GM20431 (cell line): ENCODE measurements around the gene MRPL36.

ENCODE experiments used
- in situ Hi-C: fragments of 300-500 bp; cut with MseI, MboI; formaldehyde crosslinking; loops from one replicate; pipeline ENCODE4 v1.15.0; 2020; ENCODE audit warnings: low sequenced_read_pairs; ENCODE audit not compliant: unreplicated experiment

The MRPL36 gene

DNA sequence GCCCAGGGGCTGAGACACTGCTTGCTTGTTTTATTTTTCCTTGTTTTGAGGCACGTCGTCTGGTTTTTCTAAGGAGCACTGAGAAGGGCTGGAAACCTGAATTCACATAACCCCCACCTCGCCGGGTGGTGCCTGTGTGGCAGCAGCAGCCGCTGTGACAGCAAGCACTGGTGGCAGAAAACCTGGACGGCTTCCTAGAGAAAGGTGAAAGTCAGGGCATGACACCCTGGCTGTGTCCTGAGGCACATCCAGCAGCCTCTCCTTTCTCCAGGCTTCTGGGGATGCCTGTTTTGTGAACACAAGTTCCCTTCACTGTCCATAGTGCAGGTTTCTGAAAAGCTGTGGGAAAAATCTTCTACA is 29.2 kb downstream of the MRPL36 start:
- in situ Hi-C loops = no loop called here

DNA sequence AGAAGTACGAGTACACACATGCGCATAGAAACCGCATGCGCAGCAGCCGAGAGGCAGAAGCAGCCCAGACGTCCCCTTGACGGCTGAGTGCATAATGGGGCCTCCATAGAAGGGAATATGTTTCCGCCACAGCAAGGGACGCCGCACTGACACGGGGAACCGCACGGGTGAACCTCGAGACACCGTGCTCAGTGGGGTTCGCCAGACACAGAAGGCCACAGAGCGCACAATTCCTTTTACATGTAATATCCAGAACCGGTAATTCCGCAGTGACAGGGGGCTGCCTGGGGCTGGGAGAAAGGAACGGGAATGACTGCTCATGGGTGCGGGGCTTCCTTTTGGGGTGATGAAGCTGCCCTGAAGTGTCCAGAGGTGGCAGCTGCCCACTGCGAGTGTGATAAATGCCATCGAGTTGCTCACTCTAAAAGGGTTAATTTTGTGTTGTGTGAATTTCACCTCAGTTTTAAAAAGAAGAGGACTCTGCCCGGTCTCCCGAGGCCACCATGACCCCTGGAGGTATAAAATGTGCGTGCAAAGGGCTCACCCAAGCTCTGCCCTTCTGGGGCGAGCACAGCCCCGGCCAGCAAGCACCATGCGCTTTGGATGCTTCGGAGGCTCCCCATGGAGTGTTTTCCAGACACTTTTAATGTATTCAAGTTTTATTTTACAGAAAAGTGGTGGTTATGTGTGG is 29.7 kb downstream of the MRPL36 start:
- in situ Hi-C loops = no loop called here

DNA sequence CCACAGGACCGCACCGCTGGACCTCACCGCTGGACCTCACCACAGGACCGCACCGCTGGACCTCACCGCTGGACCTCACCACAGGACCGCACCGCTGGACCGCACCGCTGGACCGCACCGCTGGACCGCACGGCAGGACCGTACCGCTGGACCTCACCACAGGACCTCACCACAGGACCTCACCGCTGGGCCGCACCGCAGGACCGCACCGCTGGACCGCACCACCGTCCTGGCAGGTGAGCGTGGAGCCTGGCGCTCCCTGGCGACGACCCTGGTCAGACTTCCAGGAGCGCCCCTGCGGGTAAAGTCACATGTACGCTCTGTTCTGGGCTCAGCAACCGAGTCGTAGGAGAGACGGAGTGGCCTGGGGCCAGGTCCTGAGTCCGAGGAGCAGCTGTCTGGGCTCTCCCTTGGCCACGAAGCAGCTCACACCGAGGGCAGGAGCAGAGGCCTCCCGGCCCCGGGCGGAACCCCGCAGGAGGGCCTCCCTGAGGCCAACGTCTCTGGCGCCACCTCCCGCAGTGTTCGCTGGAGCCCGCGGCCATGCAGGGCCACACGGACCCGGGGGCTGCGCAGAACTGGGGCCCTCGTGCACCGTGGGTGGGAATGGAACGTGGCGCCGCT is 30.5 kb downstream of the MRPL36 start:
- in situ Hi-C loops = no loop called here

DNA sequence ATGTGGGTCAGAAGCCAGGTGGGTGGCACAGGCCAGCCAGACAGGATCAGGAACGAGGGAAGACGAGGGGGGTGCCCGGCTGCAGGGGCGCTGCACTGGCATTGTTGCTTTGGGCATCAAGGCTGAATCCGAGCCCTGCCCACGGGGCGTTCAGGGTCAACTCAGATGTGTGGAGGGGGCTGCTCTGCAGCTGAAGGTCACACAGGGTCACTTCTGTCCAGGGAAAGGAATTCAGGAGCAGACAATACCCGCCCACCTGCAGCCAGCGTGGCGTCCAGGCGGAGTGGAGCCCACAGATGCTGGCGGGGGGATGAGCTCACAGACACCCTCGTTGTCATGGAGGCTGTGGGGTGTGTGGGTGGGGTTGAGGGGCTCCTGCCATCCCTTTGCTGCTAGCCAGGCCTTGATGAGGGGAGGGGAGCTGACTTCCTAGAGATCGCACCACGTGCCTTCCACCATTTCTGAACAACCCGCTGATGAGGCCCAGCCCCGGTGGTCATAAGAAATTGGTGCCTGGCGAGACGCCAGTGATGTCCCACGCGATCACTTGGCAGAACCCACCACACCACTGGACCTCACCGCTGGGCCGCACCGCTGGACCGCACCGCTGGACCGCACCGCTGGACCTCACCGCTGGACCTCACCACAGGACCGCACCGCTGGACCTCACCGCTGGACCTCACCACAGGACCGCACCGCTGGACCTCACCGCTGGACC is 31.2 kb downstream of the MRPL36 start:
- in situ Hi-C loops = no loop called here

DNA sequence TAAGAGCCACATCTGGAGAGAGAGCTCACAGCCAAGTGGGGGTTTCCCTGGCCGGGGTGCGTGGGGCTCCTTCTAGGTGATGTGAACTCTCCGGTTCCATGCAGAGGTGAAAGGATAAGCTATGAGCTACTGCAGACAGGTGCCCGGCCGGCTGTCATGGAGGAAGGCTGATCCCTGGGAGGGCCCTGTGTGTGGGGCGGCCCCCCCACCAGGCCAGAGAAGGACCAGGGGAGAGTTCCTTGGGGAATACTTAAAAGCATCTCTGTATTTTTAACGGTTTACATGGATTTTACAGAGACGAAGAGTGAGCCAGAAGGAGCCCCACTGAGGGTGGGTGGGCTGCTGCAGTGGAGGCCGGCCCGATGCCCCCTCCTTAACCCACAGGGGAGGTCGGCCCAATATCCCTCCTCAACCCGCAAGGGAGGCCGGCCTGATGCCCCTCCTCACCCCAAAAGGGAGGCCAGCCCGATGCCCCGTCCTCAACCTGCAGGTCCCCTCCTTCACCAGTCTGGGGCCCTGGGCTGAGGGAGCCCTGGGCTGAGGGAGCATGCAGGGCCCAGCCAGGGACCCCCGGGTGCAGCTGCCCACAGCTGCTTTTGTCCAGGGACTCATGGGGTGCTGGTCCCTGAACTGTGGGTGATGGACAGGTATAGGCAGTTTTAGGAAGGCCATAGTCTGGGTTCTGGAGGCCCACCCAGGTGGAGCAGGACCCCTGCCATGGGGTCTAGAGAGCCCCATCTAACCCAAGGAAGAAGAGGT is 31.9 kb downstream of the MRPL36 start:
- in situ Hi-C loops = no loop called here

DNA sequence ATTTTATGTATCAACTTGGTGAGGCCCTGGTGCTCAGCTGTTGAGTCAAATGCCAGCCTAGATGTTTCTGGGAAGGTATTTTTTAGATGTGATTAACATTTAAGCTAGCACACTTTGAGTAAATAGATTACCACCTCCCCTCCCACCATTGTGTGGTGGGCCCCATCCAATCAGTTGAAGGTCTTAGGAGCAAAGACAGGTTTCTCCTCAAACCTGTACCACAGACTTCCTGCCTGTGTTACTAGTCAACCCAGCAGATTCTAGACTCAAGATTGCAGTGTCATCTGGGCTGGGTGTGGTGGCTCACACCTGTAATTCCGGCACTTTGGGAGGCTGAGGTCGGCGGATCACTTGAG is 33.8 kb downstream of the MRPL36 start:
- in situ Hi-C loops = no loop called here

DNA sequence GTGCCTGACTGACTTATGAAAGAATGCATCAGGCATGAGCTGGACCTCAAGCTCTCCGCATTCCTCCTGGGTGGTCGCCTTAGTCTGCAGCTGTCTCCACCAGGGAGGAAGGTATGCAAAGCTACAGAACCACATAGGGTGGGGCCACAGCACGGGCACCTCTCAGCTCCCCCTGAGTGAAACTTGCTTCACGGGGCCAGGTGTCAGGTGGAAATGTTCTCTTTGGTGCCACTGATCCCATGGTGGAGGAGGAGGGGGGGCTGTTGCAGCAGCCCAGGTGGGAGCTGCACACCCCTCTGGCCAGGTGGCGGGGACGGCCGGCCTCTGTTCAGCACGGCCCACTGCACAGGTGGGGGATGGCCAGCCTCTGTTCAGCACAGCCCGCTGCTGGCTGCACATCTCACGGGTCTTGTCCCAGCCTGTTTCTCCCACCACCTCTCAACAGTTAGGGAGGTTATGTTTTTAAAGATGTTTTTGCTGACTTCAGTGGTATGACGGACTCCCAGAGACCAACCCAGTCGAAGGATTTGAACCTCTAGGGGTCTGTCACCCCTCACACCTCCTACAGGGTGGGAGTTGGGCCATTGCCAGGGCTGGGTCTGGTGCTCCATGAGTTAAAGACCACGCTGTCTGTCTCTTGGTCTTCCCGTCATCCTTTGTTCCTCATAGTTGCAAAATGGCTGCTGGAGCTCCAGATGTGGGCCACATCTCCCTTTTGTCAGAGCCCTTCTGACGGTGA is 34.3 kb downstream of the MRPL36 start:
- in situ Hi-C loops = no loop called here

DNA sequence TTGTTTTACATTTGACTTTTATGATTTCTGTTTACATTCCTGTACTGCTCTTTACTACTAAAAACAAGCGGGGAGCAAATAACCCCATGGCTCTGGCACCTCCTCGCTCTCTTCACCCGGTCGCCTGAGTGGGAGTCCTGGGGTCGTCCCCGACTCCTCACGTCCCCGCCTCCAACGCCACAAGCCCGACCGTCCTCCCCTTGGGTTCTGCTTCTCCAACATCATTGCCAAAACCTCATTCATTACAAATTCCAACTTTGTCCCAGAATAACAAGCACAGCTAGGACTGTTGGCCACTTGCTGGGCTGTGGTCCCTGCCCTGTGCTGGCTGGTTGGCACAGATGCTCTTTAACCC is 35.1 kb downstream of the MRPL36 start:
- in situ Hi-C loops = no loop called here

DNA sequence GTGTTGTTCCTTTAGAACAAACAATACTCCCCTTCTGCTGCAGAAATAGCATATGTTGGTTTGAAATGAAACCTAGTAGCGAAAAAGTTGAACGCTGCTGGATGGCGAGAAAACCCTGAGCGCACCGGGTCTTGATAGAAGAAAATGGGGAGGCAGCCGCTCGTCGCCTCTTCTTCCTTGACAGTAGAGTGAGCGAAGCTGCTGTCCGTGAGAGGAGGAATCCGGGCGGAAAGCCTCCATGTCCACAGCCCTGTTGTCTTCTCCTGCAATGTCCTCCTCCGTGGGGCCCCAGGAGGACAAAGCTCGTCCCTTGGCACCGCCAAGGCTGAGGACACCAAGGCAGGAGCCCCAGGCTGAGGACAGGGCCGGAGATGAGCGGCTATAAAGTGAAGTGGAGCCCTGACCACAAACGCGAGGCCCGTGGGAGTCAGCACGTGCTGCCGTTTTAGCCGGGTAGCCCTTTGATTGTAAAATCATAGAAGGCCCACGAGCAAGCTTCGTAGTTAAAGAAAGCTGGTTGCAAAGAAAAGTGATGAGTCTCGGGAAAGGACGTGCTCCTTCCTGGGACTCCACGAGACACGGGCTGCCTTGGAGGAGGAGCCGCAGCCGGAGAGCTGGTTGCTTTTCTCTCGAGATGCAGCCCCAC is 35.6 kb downstream of the MRPL36 start:
- in situ Hi-C loops = no loop called here

DNA sequence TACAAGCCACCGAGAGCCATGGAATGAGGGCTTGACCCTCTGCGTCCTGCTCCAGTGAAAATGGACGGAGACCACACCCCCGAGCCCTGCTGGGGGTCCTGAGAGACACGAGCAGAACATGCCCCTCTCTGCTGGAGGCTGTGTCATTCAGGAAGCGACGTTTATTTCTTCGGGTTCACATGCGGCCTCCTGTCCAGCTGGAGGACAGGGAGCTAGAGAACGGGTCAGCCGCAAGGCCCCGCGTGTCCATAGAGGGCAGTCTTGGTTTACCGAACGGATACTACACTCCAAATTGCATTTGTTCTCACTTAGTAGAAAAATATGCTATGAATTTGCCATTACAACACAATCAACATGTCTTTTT is 36.1 kb downstream of the MRPL36 start:
- in situ Hi-C loops = no loop called here

DNA sequence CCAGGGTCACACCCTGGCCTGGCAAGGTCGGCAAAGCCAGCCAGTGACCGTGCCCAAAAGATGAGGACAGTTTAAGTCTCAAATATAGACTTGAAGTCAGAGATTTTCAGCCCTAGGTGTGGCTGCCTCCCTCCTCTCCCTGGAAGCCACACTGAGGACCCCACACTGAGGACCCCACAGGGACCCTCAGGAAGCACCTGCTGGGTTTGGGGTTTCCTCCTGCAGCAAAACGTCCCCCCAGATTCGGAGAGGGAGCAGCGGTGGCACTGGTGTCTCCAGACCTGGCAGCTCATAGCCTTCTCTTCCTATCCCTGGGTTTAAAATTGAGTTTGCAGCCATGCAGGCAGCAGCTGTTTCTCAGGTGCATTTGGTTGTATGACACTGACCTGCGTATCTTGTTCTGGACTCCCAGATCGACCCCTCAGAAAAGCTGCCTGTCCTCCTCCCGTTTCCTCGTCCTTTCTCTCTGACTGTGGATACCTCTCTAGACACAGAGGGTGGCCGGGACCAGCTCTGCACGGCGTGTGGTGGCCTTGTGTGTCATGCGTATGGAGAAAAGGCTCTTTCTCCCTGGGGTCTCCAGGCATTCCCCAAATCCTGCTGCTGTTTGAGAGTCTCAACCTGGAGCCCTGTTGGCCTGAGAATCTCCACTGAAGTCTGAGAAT is 36.6 kb downstream of the MRPL36 start:
- in situ Hi-C loops = no loop called here

DNA sequence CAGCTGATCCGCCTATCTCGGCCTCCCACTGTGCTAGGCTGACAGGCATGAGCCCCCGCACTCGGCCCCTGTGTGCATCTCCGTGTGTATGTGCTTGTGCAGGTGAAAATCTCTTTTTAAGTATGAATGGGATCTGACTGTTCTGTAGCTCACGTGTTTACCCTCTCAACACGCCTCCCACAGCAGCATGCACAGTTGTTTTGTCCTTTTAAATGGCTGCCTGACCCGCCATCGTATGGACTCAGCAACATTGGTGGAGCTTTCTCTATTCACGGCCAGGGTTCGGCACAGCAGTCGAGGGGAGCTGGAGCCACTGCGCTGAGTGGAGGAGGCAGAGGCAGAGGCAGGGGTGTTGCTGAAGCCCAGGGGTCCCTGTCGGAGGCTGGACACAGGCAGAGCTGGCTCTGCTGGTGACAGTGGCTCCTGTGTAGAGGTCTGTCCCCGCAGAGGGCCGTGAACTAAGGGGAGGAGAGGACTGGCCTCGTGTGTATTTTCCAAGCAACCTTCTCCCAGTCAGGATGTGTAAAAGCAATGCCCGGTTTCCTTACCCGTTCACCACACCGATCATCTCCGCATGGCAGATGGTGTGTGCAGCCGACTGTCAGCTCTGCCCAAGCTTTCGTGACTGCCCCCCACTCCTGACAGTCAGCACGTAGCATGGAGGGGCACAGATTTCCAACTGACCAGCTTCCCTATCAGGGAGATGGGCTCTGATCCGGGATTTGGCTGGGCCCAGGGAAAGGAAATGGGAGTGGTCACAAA is 37.3 kb downstream of the MRPL36 start:
- in situ Hi-C loops = no loop called here

DNA sequence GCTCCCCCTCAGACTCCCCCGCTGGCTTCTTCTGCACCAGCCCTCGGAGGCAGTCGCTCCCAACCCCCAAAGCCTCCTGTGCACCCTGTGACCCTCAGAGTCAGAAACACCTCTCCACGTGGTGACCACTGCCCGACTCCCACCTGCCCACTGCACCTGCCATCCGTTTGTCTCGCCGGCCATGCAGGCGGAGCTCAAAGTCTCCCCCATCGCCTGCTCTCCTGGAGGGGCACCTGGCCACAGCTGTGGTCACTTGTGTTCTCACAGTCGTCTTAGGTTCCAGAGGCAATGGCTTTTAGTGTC is 38.2 kb downstream of the MRPL36 start:
- in situ Hi-C loops = no loop called here

DNA sequence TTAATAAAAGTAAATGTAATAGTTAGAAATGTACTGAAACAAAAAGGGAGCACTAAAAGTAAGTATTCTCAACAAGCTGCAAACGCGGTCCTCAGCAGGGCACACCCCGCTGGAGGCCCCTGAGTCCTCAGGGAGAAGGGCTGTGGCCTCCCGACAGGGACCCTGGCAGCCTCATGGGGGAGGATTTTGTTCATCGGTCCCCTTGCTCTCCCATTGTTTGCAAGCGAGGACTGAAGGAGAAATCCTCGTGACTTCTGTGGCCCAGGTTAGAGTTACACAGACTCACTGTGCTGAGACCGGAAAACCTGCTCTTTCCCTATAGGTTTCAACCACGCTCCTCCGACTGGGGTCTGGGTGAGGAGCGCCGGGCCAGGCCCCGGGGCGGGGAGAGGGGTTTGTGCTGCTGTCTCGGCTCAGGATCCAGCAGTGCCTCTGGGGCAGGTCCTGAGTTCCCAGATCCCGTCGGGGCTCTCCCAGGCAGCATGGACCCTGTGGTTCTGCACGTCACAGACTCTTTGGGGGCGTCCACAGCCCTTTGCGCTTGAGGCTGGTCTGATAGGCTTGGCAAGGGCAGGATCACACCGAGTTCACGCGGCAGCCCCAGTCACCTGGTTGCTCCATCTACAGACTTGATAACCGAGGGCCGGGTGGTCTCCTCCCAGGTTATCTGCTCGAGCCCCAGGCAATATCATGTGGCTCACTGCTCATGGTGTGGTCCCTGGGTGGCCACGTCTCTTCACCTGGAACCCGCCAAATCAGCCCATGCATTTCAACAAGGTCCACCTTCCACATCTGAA is 38.8 kb downstream of the MRPL36 start:
- in situ Hi-C loops = no loop called here

DNA sequence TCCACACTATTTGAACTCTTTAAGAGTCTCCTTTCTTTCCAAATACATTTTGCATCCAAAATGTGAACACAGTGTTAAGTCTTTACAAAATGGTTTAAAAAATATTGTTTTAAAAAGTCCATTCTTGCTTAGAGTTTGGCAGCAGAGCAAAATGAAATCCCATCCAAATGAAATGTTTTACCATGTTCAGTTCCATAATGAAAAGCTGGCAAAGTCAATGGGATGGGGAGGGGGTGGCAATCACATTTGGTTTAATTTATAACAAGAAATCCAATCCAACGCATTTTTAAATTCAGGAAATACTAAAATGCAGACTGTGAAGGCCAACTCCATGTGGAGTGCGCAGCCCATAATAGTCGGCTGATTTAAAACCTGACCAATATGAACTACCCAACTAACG is 39.4 kb downstream of the MRPL36 start:
- in situ Hi-C loops = no loop called here

DNA sequence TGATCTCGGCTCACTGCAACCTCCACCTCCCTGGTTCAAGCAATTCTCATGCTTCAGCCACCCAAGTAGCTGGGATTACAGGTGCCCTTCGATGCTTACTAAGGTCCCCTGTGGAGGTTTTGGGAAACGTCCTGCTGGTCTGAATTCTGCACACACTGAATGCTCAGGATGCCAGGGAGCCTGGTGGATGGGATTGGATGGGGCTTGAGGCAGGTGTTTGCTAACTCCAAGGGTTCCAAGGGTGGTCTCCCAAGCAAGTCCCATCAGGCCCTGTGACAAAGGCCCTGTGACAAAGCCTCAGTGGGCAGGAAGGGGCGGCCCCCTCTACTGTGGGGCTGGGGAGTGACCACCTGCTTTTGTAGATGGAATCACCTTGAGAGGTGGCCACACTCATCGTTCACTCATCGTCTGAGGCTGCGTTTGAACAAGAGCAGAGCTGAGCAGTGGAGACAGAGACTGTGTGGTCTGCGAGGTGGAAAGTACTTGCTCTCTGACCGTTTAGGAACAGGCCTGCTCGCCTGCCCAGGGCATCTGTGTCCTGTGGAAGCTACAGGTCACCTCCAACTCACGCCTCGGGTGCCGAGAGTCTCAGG is 40.2 kb downstream of the MRPL36 start:
- in situ Hi-C loops = no loop called here

DNA sequence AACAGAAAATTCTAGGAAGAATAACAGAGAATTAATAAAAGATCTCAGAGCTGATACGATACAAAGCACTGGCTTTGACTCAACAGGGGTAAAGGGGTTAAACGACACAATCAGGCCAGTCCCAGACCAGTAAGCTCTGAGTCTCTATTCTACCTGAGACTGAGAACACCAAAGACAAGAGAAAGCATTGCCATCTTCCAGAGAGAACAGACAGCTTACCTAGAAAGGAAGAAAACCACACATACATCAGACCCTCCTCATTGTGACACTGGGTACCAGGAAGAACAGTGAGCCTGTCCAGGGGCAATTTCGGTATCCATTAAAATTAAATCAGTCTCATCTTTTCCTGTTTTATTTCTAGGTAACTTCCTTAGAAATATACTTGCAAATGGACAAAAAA is 41.1 kb downstream of the MRPL36 start:
- in situ Hi-C loops = no loop called here

DNA sequence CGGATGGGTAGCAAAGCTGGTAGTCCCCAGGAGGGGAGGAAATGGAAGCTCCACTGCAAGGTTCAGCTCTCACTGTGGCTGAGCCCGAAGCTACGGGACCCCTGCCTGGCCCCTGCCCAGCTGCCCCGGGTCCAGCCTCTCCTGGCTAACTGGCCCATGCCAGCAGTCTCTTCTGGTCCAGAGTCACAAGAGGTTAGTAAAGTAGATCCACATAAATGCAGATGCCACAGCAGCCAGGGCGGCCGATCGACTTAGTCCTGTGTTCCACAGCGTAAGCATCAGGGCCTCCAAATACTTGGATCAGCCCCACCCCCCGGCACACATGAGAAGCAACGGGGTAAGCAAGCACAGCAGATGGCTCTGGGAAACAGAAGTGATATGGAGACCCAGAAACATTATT is 42.1 kb downstream of the MRPL36 start:
- in situ Hi-C loops = no loop called here
